A549 (cell line): Measurements from ENCODE around the gene CBFA2T3.

Experiments used
- TF ChIP-seq, protein P1 (sequence below): fragments of 200-600 bp; sonication (generic); IDR thresholded peaks from 2 replicates; pipeline ENCODE4 v1.6.1; 2016; ENCODE audit warnings: antibody characterized with exemption, mild to moderate bottlenecking, moderate library complexity
- TF ChIP-seq, protein P2 (sequence below): fragments of >200 bp; sonication (Bioruptor Twin); formaldehyde crosslinking; IDR thresholded peaks from 3 replicates; pipeline ENCODE4 v1.5.1; 2016

DNA sequence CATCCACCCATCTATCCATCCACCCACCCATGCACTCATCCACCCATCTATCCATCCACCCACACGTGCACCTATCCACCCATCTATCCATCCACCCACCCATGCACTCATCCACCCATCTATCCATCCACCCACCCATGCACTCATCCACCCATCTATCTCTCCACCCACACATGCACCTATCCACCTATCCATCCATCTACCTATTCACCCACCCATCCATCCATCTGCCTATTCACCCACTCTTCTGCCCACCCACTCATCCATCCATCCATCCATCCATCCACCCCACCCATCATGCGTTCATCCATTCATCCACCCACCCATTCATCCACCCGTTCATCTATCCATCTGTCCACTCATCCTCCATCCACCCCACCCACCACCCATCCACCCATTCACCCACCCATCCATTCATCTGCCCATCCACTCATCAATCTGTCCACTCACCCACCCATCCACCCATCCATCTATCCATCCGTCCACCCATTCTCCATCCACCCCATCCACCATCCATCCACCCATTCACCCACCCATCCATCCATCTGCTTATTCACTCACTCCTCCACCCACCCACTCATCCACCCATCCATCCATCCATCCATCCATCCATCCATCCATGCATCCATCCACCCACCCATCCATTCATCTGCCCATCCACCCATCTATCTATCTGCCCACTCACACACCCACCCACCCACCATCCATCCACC lies 35.1 kb upstream of the CBFA2T3 start:
- TF ChIP-seq, protein P1, sequence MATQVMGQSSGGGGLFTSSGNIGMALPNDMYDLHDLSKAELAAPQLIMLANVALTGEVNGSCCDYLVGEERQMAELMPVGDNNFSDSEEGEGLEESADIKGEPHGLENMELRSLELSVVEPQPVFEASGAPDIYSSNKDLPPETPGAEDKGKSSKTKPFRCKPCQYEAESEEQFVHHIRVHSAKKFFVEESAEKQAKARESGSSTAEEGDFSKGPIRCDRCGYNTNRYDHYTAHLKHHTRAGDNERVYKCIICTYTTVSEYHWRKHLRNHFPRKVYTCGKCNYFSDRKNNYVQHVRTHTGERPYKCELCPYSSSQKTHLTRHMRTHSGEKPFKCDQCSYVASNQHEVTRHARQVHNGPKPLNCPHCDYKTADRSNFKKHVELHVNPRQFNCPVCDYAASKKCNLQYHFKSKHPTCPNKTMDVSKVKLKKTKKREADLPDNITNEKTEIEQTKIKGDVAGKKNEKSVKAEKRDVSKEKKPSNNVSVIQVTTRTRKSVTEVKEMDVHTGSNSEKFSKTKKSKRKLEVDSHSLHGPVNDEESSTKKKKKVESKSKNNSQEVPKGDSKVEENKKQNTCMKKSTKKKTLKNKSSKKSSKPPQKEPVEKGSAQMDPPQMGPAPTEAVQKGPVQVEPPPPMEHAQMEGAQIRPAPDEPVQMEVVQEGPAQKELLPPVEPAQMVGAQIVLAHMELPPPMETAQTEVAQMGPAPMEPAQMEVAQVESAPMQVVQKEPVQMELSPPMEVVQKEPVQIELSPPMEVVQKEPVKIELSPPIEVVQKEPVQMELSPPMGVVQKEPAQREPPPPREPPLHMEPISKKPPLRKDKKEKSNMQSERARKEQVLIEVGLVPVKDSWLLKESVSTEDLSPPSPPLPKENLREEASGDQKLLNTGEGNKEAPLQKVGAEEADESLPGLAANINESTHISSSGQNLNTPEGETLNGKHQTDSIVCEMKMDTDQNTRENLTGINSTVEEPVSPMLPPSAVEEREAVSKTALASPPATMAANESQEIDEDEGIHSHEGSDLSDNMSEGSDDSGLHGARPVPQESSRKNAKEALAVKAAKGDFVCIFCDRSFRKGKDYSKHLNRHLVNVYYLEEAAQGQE: no peak
- TF ChIP-seq, protein P2, sequence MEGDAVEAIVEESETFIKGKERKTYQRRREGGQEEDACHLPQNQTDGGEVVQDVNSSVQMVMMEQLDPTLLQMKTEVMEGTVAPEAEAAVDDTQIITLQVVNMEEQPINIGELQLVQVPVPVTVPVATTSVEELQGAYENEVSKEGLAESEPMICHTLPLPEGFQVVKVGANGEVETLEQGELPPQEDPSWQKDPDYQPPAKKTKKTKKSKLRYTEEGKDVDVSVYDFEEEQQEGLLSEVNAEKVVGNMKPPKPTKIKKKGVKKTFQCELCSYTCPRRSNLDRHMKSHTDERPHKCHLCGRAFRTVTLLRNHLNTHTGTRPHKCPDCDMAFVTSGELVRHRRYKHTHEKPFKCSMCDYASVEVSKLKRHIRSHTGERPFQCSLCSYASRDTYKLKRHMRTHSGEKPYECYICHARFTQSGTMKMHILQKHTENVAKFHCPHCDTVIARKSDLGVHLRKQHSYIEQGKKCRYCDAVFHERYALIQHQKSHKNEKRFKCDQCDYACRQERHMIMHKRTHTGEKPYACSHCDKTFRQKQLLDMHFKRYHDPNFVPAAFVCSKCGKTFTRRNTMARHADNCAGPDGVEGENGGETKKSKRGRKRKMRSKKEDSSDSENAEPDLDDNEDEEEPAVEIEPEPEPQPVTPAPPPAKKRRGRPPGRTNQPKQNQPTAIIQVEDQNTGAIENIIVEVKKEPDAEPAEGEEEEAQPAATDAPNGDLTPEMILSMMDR: no peak
